Thyroid gland (tissue), 4 donors: ENCODE data around the gene LMNB1.

Experiments
- CTCF ChIP-seq, 6 experiments: fragments of 200-600 bp in 3 of 6; fragments of 450-650 bp in 3 of 6; sonication (generic) in 3 of 6; IDR thresholded peaks; one replicate each; pipeline ENCODE4 v1.5.1; 2016 to 2019; ENCODE audit warnings: antibody characterized with exemption in 6 of 6, mild to moderate bottlenecking in 2 of 6, inconsistent platforms in 1 of 6, moderate library complexity in 1 of 6
- POLR2A ChIP-seq, 2 donors: fragments of 450-650 bp; IDR thresholded peaks; one replicate each; pipeline ENCODE4 v1.6.1; 2017; ENCODE audit warnings: antibody characterized with exemption in 2 of 2, mild to moderate bottlenecking in 2 of 2, moderate library complexity in 1 of 2

GRCh38 chr5:126777975-126778674 lies 1.2 kb downstream of the LMNB1 start:
- TF ChIP-seq CTCF (IDR thresholded peaks at IDR 0.05) (no peak), POLR2A (IDR thresholded peaks at IDR 0.05) (peak in 1 of 2 donors; percentile 46)
